Thyroid gland (tissue), 4 donors: ENCODE measurements around the gene C6orf132.

Experiments
- POLR2A ChIP-seq, 2 donors: fragments of 450-650 bp; IDR thresholded peaks; one replicate each; pipeline ENCODE4 v1.6.1; 2017; ENCODE audit warnings: antibody characterized with exemption in 2 of 2, mild to moderate bottlenecking in 2 of 2, moderate library complexity in 1 of 2
- TF ChIP-seq, protein P1 (sequence below), 6 experiments: fragments of 200-600 bp in 3 of 6; fragments of 450-650 bp in 3 of 6; sonication (generic) in 3 of 6; IDR thresholded peaks; one replicate each; pipeline ENCODE4 v1.5.1; 2016 to 2019; ENCODE audit warnings: antibody characterized with exemption in 6 of 6, mild to moderate bottlenecking in 2 of 6, inconsistent platforms in 1 of 6, moderate library complexity in 1 of 6

DNA sequence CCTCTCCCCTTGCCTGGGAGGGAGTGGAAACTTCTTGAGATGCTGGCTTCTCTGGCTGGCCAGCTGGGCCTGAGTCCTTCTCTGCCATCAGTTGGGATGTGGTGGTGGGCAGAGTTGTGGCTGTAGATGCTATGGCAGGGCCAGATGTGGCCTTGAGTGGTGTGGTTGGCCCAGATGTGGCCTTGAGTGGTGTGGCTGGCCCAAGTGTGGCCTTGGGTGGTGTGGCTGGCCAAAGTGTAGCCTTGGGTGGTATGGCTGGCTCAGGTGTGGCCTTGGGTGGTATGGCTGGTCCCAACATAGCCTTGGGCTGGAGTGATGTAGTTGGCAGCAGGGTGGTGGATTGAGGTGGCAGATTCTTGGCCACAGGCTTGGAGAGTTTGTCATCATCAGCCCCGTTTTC lies 36.7 kb downstream of the C6orf132 start:
- TF ChIP-seq, protein P1, sequence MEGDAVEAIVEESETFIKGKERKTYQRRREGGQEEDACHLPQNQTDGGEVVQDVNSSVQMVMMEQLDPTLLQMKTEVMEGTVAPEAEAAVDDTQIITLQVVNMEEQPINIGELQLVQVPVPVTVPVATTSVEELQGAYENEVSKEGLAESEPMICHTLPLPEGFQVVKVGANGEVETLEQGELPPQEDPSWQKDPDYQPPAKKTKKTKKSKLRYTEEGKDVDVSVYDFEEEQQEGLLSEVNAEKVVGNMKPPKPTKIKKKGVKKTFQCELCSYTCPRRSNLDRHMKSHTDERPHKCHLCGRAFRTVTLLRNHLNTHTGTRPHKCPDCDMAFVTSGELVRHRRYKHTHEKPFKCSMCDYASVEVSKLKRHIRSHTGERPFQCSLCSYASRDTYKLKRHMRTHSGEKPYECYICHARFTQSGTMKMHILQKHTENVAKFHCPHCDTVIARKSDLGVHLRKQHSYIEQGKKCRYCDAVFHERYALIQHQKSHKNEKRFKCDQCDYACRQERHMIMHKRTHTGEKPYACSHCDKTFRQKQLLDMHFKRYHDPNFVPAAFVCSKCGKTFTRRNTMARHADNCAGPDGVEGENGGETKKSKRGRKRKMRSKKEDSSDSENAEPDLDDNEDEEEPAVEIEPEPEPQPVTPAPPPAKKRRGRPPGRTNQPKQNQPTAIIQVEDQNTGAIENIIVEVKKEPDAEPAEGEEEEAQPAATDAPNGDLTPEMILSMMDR (IDR thresholded peaks at IDR 0.05) = no peak
- TF ChIP-seq POLR2A (IDR thresholded peaks at IDR 0.05) = no peak
